B cell (primary cell): Measurements from ENCODE around the gene BCAR3. TPM values are rescaled to one million over a fixed set of nuclear protein-coding genes. Genes with fewer than 3 reads are reported as not detected.

Experiments
- ATAC-seq: fragments of 200-7000 bp; cut with Tn5 transposase; one replicate; pipeline ENCODE4 v1.10.0; 2021; ENCODE audit warnings: low read depth, mild to moderate bottlenecking, moderate number of reproducible peaks, moderate library complexity
- CTCF ChIA-PET: fragments of 350-600 bp; sonication (Branson Sonifier 250); formaldehyde crosslinking; loops from one replicate; lab custom pipeline; 2021; ENCODE audit warnings: antibody characterized with exemption, inconsistent platforms; lab: Charles Lee
- POLR2A ChIA-PET: fragments of 350-600 bp; sonication (Branson Sonifier 250); formaldehyde crosslinking; loops from one replicate; lab custom pipeline; 2021; ENCODE audit warnings: antibody characterized with exemption; lab: Charles Lee
- DNase-seq: peaks from one replicate; pipeline ENCODE4 v3.0.0; 2013
- H2AFZ ChIP-seq: 2 replicates; pipeline ENCODE4 v1.6.1; 2012; ENCODE audit warnings: mild to moderate bottlenecking, low read depth, low read length; ENCODE audit not compliant: insufficient read depth, poor library complexity, severe bottlenecking
- H3K27ac ChIP-seq, 2 donors: 1 replicate in 1 of 2; 2 replicates in 1 of 2; pipeline ENCODE4 v1.5.1; 2012 to 2013; ENCODE audit warnings: low read length in 2 of 2, mild to moderate bottlenecking in 2 of 2, moderate library complexity in 1 of 2
- H3K27me3 ChIP-seq, 4 experiments: fragments of 200-600 bp in 1 of 4; sonication (generic) in 1 of 4; replicated peaks in 1 of 4; 1 replicate in 2 of 4; 2 replicates in 2 of 4; pipeline versions ENCODE4 v1.6.1 to v1.7.0; 2013 to 2016; ENCODE audit warnings: low read length in 3 of 4, mild to moderate bottlenecking in 2 of 4, mixed read lengths in 1 of 4, moderate library complexity in 1 of 4; ENCODE audit not compliant: insufficient read depth in 4 of 4, control insufficient read depth in 3 of 4; ENCODE audit errors: control extremely low read depth in 1 of 4
- H3K36me3 ChIP-seq, 2 experiments: replicated peaks in 1 of 2; 1 replicate in 1 of 2; 2 replicates in 1 of 2; pipeline versions ENCODE4 v1.6.1 to v1.7.1; 2013; ENCODE audit warnings: low read length in 1 of 2; ENCODE audit not compliant: insufficient read depth in 2 of 2, control insufficient read depth in 1 of 2; ENCODE audit errors: control extremely low read depth in 1 of 2, extremely low read depth in 1 of 2
- H3K4me1 ChIP-seq, 2 donors: fragments of 200-600 bp in 1 of 2; sonication (generic) in 1 of 2; 1 replicate in 1 of 2; 2 replicates in 1 of 2; pipeline versions ENCODE4 v1.5.1 to v1.6.1; 2013 to 2017; ENCODE audit warnings: low read length in 2 of 2; ENCODE audit not compliant: control insufficient read depth in 2 of 2, insufficient read depth in 2 of 2
- H3K4me2 ChIP-seq: replicated peaks from 2 replicates; pipeline ENCODE3; 2012; ENCODE audit warnings: mild to moderate bottlenecking, low read depth, low read length; ENCODE audit not compliant: poor library complexity, severe bottlenecking
- H3K4me3 ChIP-seq, 5 experiments: fragments of 200-600 bp in 1 of 5; sonication (generic) in 1 of 5; 1 replicate in 3 of 5; 2 replicates in 2 of 5; pipeline versions ENCODE4 v1.5.1 to v1.7.0; 2011 to 2016; ENCODE audit warnings: low read length in 4 of 5, mild to moderate bottlenecking in 4 of 5, low read depth in 2 of 5, control low read depth in 1 of 5, moderate library complexity in 1 of 5; ENCODE audit not compliant: insufficient read depth in 1 of 5; ENCODE audit errors: control extremely low read depth in 1 of 5, extremely low read depth in 1 of 5
- H3K79me2 ChIP-seq: fragments of 200-600 bp; sonication (generic); one replicate; pipeline ENCODE4 v1.6.0; 2016; ENCODE audit warnings: low read length; ENCODE audit not compliant: control insufficient read depth, insufficient read depth
- H3K9ac ChIP-seq: fragments of 200-600 bp; sonication (generic); 2 replicates; pipeline ENCODE4 v1.6.1; 2017; ENCODE audit warnings: mild to moderate bottlenecking, low read length, moderate library complexity
- H3K9me3 ChIP-seq, 3 donors: one replicate each; pipeline versions ENCODE4 v1.6.1 to v1.7.1; 2013; ENCODE audit warnings: low read length in 2 of 3; ENCODE audit not compliant: control insufficient read depth in 2 of 3, insufficient read depth in 1 of 3; ENCODE audit errors: control extremely low read depth in 1 of 3
- H4K20me1 ChIP-seq: 2 replicates; pipeline ENCODE4 v1.6.0; 2012; ENCODE audit warnings: mild to moderate bottlenecking, low read length; ENCODE audit not compliant: insufficient read depth, control insufficient read depth, poor library complexity, severe bottlenecking
- H3K27ac Mint-ChIP-seq: one replicate; pipeline ENCODE4 v1.8.0; 2021; ENCODE audit warnings: mixed read lengths
- H3K27me3 Mint-ChIP-seq: one replicate; pipeline ENCODE4 v1.8.0; 2021; ENCODE audit warnings: mixed read lengths
- H3K4me1 Mint-ChIP-seq: one replicate; pipeline ENCODE4 v1.8.0; 2021; ENCODE audit warnings: mixed read lengths
- H3K4me3 Mint-ChIP-seq: one replicate; pipeline ENCODE4 v1.8.0; 2021; ENCODE audit warnings: mixed read lengths
- H3K9me3 Mint-ChIP-seq: one replicate; pipeline ENCODE4 v1.8.0; 2022; ENCODE audit warnings: mixed read lengths; ENCODE audit not compliant: insufficient read depth
- CTCF ChIP-seq: fragments of 200-600 bp; IDR thresholded peaks from one replicate; pipeline ENCODE4 v1.8.0; 2022; ENCODE audit warnings: antibody characterized with exemption, mild to moderate bottlenecking
- EZH2 ChIP-seq: IDR thresholded peaks from 2 replicates; pipeline ENCODE4 v1.6.1; 2012; ENCODE audit warnings: borderline replicate concordance, low read depth, mild to moderate bottlenecking, moderate library complexity, low read length; ENCODE audit not compliant: insufficient read depth, poor library complexity, severe bottlenecking
- WGBS: methylation state at CpG from one replicate; pipeline ENCODE4 v1.1.5; 2013; ENCODE audit warnings: missing lambda C conversion rate; ENCODE audit not compliant: insufficient coverage; 5-methylcytosine and 5-hydroxymethylcytosine counted together
- intact Hi-C: fragments of 100-400 bp; cut with micrococcal nuclease; formaldehyde crosslinking; loops from one replicate; pipeline ENCODE4 v1.10.0; 2022
- polyA plus RNA-seq: library from polyadenylated mRNA; depleted of rRNA; stranded (reverse); fragments of >200 nt; gene quantifications from 2 replicates; pipeline ENCODE4 v1.2.3, GENCODE V29; 2012
- total RNA-seq, 2 donors: library from RNA; stranded (reverse); fragments of 120-200 nt in 1 of 2; gene quantifications; 1 replicate in 1 of 2; 2 replicates in 1 of 2; pipeline versions ENCODE4 v1.2.3 to v1.2.4, GENCODE V29; 2013 to 2022

Gene BCAR3
- total and polyA plus RNA-seq, 2 donors (not counting 1 experiment from before 2014, with no cell fraction given), result 6.7 to 13.0 TPM

- no peak overlapping the region for H3K4me3 ChIP-seq
- no peak overlapping the region for H3K27ac ChIP-seq
- Mint-ChIP-seq H3K27ac (no peak overlapping the region), H3K4me3 (no peak overlapping the region), H3K27me3 (no peaks in the 10 kb centered on the region), H3K9me3 (no peaks in the 10 kb centered on the region), H3K4me1 (peaks cover 12% of the 10 kb centered on the region)
- intact Hi-C loops, result no loop called here
- CTCF ChIA-PET, result interaction anchor here (0.6 to 2.9 kb wide), 9 partner anchors 24 to 173 kb away, joined by 3 to 11 read pairs (median 4); no protein-coding TSS in a partner anchor
- no peak overlapping the region for H3K4me2 ChIP-seq
- 98% methylated on average over 7 of the region's 11 CpGs for WGBS
- DNase-seq (no peak), ATAC-seq (no peak)
- peaks cover 5 to 15% of the 10 kb centered on the region in 2 experiments for H3K36me3 ChIP-seq
- peaks cover 34% of the 10 kb centered on the region for H3K79me2 ChIP-seq
- H3K27me3 ChIP-seq, result no peaks in the 10 kb centered on the region
- no peak overlapping the region for H2AFZ ChIP-seq
- no peak overlapping the region for H3K9ac ChIP-seq
- POLR2A ChIA-PET, result no interaction called here
- H3K4me1 ChIP-seq, result no peaks in the 10 kb centered on the region
- H4K20me1 ChIP-seq, result no peaks in the 10 kb centered on the region
- TF ChIP-seq EZH2 (no peak), CTCF (no peak)
- no peaks in the 10 kb centered on the region for H3K9me3 ChIP-seq
These were observed 10.5 kb downstream of the BCAR3 start for GRCh38 chr1:93671099-93671621.

DNA sequence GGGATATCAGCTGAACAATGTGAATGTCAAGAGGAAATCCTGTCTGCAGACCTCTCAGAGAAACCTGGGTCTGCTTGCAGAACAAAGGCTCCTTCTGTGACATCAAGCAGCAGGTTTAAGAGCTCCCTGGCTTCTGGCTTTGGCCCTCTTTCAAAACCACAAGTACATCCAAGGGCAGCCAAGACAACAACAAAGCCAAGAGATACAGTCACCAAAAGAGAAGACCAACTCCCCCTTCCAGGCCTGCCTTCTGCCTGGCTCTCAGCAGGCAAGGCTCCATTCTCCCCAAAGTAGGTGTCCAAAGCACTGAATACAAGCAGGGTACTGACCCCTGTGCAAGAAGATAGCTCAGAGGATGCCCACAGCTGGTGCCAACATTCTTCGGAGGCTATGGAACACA, 11.5 kb downstream of the BCAR3 start:
- no peak for DNase-seq
- Mint-ChIP-seq H3K4me1 (peaks cover 14% of the 10 kb centered on the region), H3K4me3 (no peak overlapping the region), H3K27ac (no peak overlapping the region), H3K9me3 (no peaks in the 10 kb centered on the region), H3K27me3 (no peaks in the 10 kb centered on the region)
- H3K27me3 ChIP-seq, result no peaks in the 10 kb centered on the region
- TF ChIP-seq EZH2, result no peak
- TF ChIP-seq CTCF, result no peak
- H2AFZ ChIP-seq, result no peak overlapping the region
- H3K9me3 ChIP-seq, result no peaks in the 10 kb centered on the region
- intact Hi-C loops, result no loop called here
- no peak overlapping the region for H3K27ac ChIP-seq
- CTCF ChIA-PET, result interaction anchor here (0.6 to 2.9 kb wide), 6 partner anchors 11 to 144 kb away, joined by 3 to 11 read pairs (median 4); partner anchors contain the start of gene BCAR3
- 100% methylated on average over 1 of the region's 1 CpG for WGBS
- POLR2A ChIA-PET, result no interaction called here
- H3K9ac ChIP-seq, result no peak overlapping the region
- ATAC-seq, result no peak
- H3K4me2 ChIP-seq, result no peak overlapping the region
- H3K36me3 ChIP-seq, result peaks cover 4 to 15% of the 10 kb centered on the region in 2 experiments
- H3K4me3 ChIP-seq, result no peak overlapping the region
- H3K4me1 ChIP-seq, result no peaks in the 10 kb centered on the region
- no peaks in the 10 kb centered on the region for H4K20me1 ChIP-seq
- peaks cover 29% of the 10 kb centered on the region for H3K79me2 ChIP-seq
